Measurements from ENCODE around the gene LRP1B. TPM values are rescaled to one million over a fixed set of nuclear protein-coding genes. Genes with fewer than 3 reads are reported as not detected.

The LRP1B gene
- total and polyA plus RNA-seq, 2 donors (not counting 1 experiment from before 2014, with no cell fraction given) = under 0.01 to 0.01 TPM

DNA sequence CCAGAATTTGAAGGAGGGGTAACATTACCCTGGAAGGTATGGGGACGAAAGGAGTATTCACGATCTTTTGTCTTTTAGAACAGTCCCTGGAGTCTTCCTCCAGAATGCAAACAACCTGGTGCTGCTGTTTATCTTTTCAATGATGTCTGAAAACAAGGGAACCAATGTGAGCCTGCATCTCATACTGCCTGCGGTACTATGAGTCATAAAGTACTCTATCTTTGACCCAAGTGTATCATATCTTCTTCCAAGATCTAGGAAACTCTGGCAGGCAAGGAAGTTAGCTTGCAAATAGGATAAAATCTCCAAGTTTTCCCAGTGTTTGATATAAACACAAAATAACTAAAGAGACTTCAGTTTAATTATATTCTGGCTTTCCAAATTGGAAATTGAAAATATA, 968.5 kb downstream of the LRP1B start:
- Histone ChIP-seq H3K4me3 (replicated peaks in 1 of 4; ENCODE audit: control extremely low read depth in 1 of 4, insufficient read depth in 1 of 4, low read depth in 3 of 4, low read length in 4 of 4) (no peak overlapping the region), H3K4me1 (ENCODE audit: control insufficient read depth, extremely low read depth, insufficient read depth, low read length) (no peaks in the 10 kb centered on the region), H3K9ac (ENCODE audit: insufficient read depth, low read length) (no peak overlapping the region), H3K9me3 (ENCODE audit: control insufficient read depth, insufficient read depth, low read depth, low read length) (no peaks in the 10 kb centered on the region), H3K36me3 (ENCODE audit: control insufficient read depth, insufficient read depth, low read length) (no peaks in the 10 kb centered on the region), H3K27ac (ENCODE audit: insufficient read depth, low read length) (no peak overlapping the region), H2AFZ (ENCODE audit: low read length) (no peak overlapping the region), H3K79me2 (ENCODE audit: control insufficient read depth, insufficient read depth, low read length) (no peaks in the 10 kb centered on the region), H4K20me1 (ENCODE audit: control insufficient read depth, extremely low read depth, insufficient read depth, low read length) (no peaks in the 10 kb centered on the region), H3K4me2 (ENCODE audit: extremely low read depth, insufficient read depth, low read length) (no peak overlapping the region), H3K27me3 (ENCODE audit: control insufficient read depth, insufficient read depth, low read length) (no peaks in the 10 kb centered on the region)
- no peak for TF ChIP-seq EZH2 (IDR thresholded peaks at IDR 0.05; ENCODE audit: low read length, missing control alignments)
- TF ChIP-seq, protein P1, sequence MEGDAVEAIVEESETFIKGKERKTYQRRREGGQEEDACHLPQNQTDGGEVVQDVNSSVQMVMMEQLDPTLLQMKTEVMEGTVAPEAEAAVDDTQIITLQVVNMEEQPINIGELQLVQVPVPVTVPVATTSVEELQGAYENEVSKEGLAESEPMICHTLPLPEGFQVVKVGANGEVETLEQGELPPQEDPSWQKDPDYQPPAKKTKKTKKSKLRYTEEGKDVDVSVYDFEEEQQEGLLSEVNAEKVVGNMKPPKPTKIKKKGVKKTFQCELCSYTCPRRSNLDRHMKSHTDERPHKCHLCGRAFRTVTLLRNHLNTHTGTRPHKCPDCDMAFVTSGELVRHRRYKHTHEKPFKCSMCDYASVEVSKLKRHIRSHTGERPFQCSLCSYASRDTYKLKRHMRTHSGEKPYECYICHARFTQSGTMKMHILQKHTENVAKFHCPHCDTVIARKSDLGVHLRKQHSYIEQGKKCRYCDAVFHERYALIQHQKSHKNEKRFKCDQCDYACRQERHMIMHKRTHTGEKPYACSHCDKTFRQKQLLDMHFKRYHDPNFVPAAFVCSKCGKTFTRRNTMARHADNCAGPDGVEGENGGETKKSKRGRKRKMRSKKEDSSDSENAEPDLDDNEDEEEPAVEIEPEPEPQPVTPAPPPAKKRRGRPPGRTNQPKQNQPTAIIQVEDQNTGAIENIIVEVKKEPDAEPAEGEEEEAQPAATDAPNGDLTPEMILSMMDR (conservative IDR thresholded peaks at IDR 0.05 in 1 of 2, IDR thresholded peaks at IDR 0.05 in 1 of 2; ENCODE audit: low read depth in 1 of 2, low read length in 2 of 2) = no peak
- peak in 1 of 2 donors; percentile 3 for DNase-seq (ENCODE audit: low read depth in 2 of 2)

DNA sequence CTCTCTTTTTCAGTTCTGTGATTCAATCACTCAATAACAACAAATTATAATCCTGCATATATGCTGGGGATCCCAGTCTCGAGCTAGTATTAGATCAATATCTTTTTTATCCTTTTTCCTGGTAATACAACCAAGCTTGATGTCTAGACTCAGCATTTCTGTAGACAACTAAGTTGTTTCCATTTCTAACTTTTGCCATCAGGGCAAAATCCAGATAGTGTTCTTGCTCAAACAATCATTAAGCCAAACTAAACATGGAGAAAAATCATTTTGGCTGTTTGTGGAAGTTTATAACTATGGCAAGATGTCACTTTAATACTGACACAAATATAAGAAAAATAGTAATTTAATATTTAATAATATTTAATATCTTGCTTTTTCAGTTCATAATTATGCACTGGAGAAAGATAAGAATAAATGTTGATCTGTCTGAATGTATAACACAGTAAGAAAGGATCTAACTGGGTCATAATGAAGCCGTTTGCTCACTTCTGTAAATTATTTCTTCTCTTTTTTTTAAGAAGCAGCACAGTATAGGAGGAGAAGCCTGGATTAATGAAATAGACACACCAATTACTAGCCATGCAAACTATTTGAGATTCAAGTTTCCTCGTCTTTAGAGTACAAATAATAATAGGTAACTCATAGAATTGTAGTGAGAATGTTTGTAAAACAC, 979.1 kb downstream of the LRP1B start:
- Histone ChIP-seq H3K4me2 (ENCODE audit: extremely low read depth, insufficient read depth, low read length) (no peak overlapping the region), H3K4me1 (ENCODE audit: control insufficient read depth, extremely low read depth, insufficient read depth, low read length) (no peaks in the 10 kb centered on the region), H3K27ac (ENCODE audit: insufficient read depth, low read length) (no peak overlapping the region), H3K9me3 (ENCODE audit: control insufficient read depth, insufficient read depth, low read depth, low read length) (no peaks in the 10 kb centered on the region), H2AFZ (ENCODE audit: low read length) (no peak overlapping the region), H3K27me3 (ENCODE audit: control insufficient read depth, insufficient read depth, low read length) (no peaks in the 10 kb centered on the region), H3K36me3 (ENCODE audit: control insufficient read depth, insufficient read depth, low read length) (no peaks in the 10 kb centered on the region), H4K20me1 (ENCODE audit: control insufficient read depth, extremely low read depth, insufficient read depth, low read length) (no peaks in the 10 kb centered on the region), H3K79me2 (ENCODE audit: control insufficient read depth, insufficient read depth, low read length) (no peaks in the 10 kb centered on the region), H3K9ac (ENCODE audit: insufficient read depth, low read length) (no peak overlapping the region), H3K4me3 (replicated peaks in 1 of 4; ENCODE audit: control extremely low read depth in 1 of 4, insufficient read depth in 1 of 4, low read depth in 3 of 4, low read length in 4 of 4) (no peak overlapping the region)
- no peak for DNase-seq (ENCODE audit: low read depth in 2 of 2)
- TF ChIP-seq, protein P1 (conservative IDR thresholded peaks at IDR 0.05 in 1 of 2, IDR thresholded peaks at IDR 0.05 in 1 of 2; ENCODE audit: low read depth in 1 of 2, low read length in 2 of 2) = no peak
- TF ChIP-seq EZH2 (IDR thresholded peaks at IDR 0.05; ENCODE audit: low read length, missing control alignments) = no peak

DNA sequence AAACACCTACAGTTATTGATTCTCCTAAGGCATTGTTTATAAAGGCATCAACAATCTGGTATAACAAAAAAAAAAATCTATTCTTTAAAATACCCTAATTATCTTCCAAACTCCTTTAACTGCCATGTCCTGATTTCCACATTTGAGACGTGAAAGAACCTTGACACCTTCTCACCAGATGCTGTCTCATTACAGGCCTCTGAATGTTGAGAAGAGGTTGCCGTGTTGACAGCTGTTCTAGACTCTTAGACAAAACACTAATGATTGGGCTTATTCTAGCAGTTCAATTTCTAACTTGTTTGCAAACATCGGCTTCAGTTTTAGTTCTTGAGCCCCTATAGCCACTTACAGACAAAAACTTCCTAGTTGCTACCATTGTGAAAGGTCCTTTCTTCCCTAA, 988.8 kb downstream of the LRP1B start:
- TF ChIP-seq, protein P1 (conservative IDR thresholded peaks at IDR 0.05 in 1 of 2, IDR thresholded peaks at IDR 0.05 in 1 of 2; ENCODE audit: low read depth in 1 of 2, low read length in 2 of 2) = no peak
- no peak for TF ChIP-seq EZH2 (IDR thresholded peaks at IDR 0.05; ENCODE audit: low read length, missing control alignments)
- H2AFZ ChIP-seq (ENCODE audit: low read length) = no peak overlapping the region
- no peaks in the 10 kb centered on the region for H3K9me3 ChIP-seq (ENCODE audit: control insufficient read depth, insufficient read depth, low read depth, low read length)
- H3K27me3 ChIP-seq (ENCODE audit: control insufficient read depth, insufficient read depth, low read length) = no peaks in the 10 kb centered on the region
- H3K4me3 ChIP-seq (replicated peaks in 1 of 4; ENCODE audit: control extremely low read depth in 1 of 4, insufficient read depth in 1 of 4, low read depth in 3 of 4, low read length in 4 of 4) = no peak overlapping the region
- no peak overlapping the region for H3K4me2 ChIP-seq (ENCODE audit: extremely low read depth, insufficient read depth, low read length)
- H4K20me1 ChIP-seq (ENCODE audit: control insufficient read depth, extremely low read depth, insufficient read depth, low read length) = no peaks in the 10 kb centered on the region
- DNase-seq (ENCODE audit: low read depth in 2 of 2) = no peak
- H3K36me3 ChIP-seq (ENCODE audit: control insufficient read depth, insufficient read depth, low read length) = no peaks in the 10 kb centered on the region
- no peaks in the 10 kb centered on the region for H3K79me2 ChIP-seq (ENCODE audit: control insufficient read depth, insufficient read depth, low read length)
- no peak overlapping the region for H3K9ac ChIP-seq (ENCODE audit: insufficient read depth, low read length)
- H3K4me1 ChIP-seq (ENCODE audit: control insufficient read depth, extremely low read depth, insufficient read depth, low read length) = no peaks in the 10 kb centered on the region
- no peak overlapping the region for H3K27ac ChIP-seq (ENCODE audit: insufficient read depth, low read length)

Data from fibroblast of lung (primary cell).